Thymus (tissue), 11 donors: ENCODE data around the gene ATR. TPM values are rescaled to one million over a fixed set of nuclear protein-coding genes. Genes with fewer than 3 reads are reported as not detected.
A peak's percentile ranks its signal among the peaks of the same experiment; 100 is the strongest.
"Not testable (repeated sequence)": the region's sequence is repeated elsewhere in the genome, so short reads cannot be mapped to it uniquely, and the experiment has no call there.

Experiments
- DNase-seq, 9 donors: peaks; one replicate each; pipeline ENCODE4 v3.0.0-alpha.2; 2013; ENCODE audit warnings: low spot score in 9 of 9, low read depth in 6 of 9, missing footprints in 1 of 9
- H3K27ac ChIP-seq, 2 donors: one replicate each; pipeline ENCODE4 v1.5.1; 2013; ENCODE audit warnings: control low read depth in 1 of 2, low read depth in 1 of 2, low read length in 1 of 2, mild to moderate bottlenecking in 1 of 2, moderate library complexity in 1 of 2
- H3K27me3 ChIP-seq, 2 donors: one replicate each; pipeline ENCODE4 v1.5.1; 2013; ENCODE audit warnings: low read length in 1 of 2; ENCODE audit not compliant: control insufficient read depth in 2 of 2, insufficient read depth in 1 of 2
- H3K36me3 ChIP-seq, 2 donors: one replicate each; pipeline ENCODE4 v1.5.1; 2013; ENCODE audit warnings: low read length in 1 of 2, mild to moderate bottlenecking in 1 of 2, moderate library complexity in 1 of 2; ENCODE audit not compliant: control insufficient read depth in 2 of 2, insufficient read depth in 2 of 2
- H3K4me1 ChIP-seq, 2 donors: one replicate each; pipeline ENCODE4 v1.5.1; 2013; ENCODE audit warnings: low read length in 2 of 2; ENCODE audit not compliant: control insufficient read depth in 2 of 2, insufficient read depth in 2 of 2
- H3K4me3 ChIP-seq, 2 donors: one replicate each; pipeline ENCODE4 v1.5.1; 2013; ENCODE audit warnings: low read length in 2 of 2, control low read depth in 1 of 2, mild to moderate bottlenecking in 1 of 2
- H3K9me3 ChIP-seq, 2 donors: one replicate each; pipeline ENCODE4 v1.5.1; 2013; ENCODE audit warnings: low read length in 1 of 2, mild to moderate bottlenecking in 1 of 2; ENCODE audit not compliant: control insufficient read depth in 2 of 2, insufficient read depth in 1 of 2
- WGBS: extraction: QIAGEN DNeasy Blood & Tissue Kit; methylation state at CpG from one replicate; pipeline ENCODE4 v1.1.7; 2013; 5-methylcytosine and 5-hydroxymethylcytosine counted together
- polyA plus RNA-seq: library from polyadenylated mRNA; stranded (reverse); fragments of 200-250 nt; gene quantifications from one replicate; pipeline ENCODE4 v1.2.3, GENCODE V29; 2013
- total RNA-seq: library from RNA; stranded (reverse); fragments of 120-200 nt; gene quantifications from one replicate; pipeline ENCODE4 v1.2.4, GENCODE V29; 2013
- donor health status: healthy.

The ATR gene
- total and polyA plus RNA-seq, 2 donors: 23.9 to 50.8 TPM

GRCh38 chr3:142580061-142580423 lies 1.5 kb upstream of the ATR start:
- WGBS: 95% methylated on average over 1 of the region's 1 CpG
- no peak for DNase-seq
- no peaks in the 10 kb centered on the region for H3K9me3 ChIP-seq
- H3K27me3 ChIP-seq: peaks cover 0 to 5% of the 10 kb centered on the region in 2 donors
- no peak overlapping the region for H3K27ac ChIP-seq
- no peak overlapping the region for H3K4me3 ChIP-seq
- H3K4me1 ChIP-seq: peaks cover 6 to 12% of the 10 kb centered on the region in 2 donors
- peaks cover 0 to 2% of the 10 kb centered on the region in 2 donors for H3K36me3 ChIP-seq

- H3K4me3 ChIP-seq: peak overlapping the region; percentile 66 to 91
- peak overlapping the region; percentile 97 to 100 for H3K27ac ChIP-seq
- peaks cover 0 to 2% of the 10 kb centered on the region in 2 donors for H3K36me3 ChIP-seq
- no peaks in the 10 kb centered on the region for H3K27me3 ChIP-seq
- no peaks in the 10 kb centered on the region for H3K9me3 ChIP-seq
- 21% methylated on average over 12 of the region's 12 CpGs for whole genome bisulfite sequencing
- H3K4me1 ChIP-seq: peaks cover 6 to 12% of the 10 kb centered on the region in 2 donors
- DNase-seq: peak in 1 of 9 donors; percentile 22
Measured at GRCh38 chr3:142577696-142578328, 721 bp downstream of the ATR start.

GRCh38 chr3:142576792-142577191 lies 1.7 kb downstream of the ATR start:
- no peak overlapping the region for H3K27ac ChIP-seq
- no peaks in the 10 kb centered on the region for H3K9me3 ChIP-seq
- peaks cover 6 to 12% of the 10 kb centered on the region in 2 donors for H3K4me1 ChIP-seq
- H3K36me3 ChIP-seq: peaks cover 0 to 2% of the 10 kb centered on the region in 2 donors
- no peak overlapping the region for H3K4me3 ChIP-seq
- no peaks in the 10 kb centered on the region for H3K27me3 ChIP-seq
- DNase-seq: no peak

DNA sequence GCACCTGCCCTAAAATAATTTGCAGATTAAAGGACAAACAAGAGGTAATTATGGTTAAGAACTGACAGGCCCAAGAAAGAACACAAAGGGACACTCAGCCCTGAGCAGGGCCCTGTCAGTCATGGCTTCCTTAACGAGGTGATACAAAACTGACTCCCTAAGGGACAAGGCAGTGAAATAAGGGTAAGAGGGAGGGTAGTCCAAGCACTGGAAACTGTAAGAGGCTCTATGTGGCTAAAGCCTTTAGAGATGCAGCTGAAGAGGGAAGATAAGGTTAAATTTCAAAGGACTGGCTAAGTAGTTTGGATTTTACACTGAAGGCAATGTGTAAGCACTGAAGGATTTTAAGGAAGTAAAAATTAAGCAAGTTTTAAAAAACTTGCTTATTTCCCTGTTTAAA lies 3.9 kb downstream of the ATR start:
- DNase-seq: no peak
- Histone ChIP-seq H3K27me3 (no peaks in the 10 kb centered on the region), H3K27ac (no peak overlapping the region), H3K4me3 (no peak overlapping the region), H3K4me1 (peaks cover 6 to 12% of the 10 kb centered on the region in 2 donors), H3K36me3 (peaks cover 2 to 5% of the 10 kb centered on the region in 2 donors), H3K9me3 (no peaks in the 10 kb centered on the region)
- 83% methylated on average over 1 of the region's 1 CpG for WGBS

DNA sequence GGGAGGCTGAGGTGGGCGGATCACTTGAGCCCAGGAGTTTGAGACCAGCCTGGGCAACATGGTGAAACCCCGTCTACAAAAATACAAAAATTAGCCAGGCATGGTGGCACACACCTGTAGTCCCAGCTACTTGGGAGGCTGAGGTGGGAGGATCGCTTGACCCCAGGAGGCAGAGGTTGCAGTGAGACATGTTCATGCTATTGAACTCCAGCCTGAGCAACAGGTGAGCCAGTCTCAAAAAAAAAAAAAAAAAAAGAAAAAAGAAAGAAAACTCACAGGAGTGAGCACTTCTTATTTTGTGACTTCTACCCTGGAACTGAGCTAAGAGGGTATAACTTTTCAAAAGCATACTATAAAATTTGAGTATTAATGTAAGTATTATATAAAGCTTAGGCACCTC lies 4.3 kb downstream of the ATR start:
- not testable (repeated sequence) for H3K4me3 ChIP-seq, H3K27ac ChIP-seq, H3K27me3 ChIP-seq, DNase-seq, H3K9me3 ChIP-seq, H3K36me3 ChIP-seq
- H3K4me1 ChIP-seq: peaks cover 6 to 11% of the 10 kb centered on the region in 2 donors
- over 99% methylated on average over 3 of the region's 3 CpGs for WGBS

GRCh38 chr3:142569422-142569821 lies 9.1 kb downstream of the ATR start:
- not testable (repeated sequence) for H3K27me3 ChIP-seq, H3K4me1 ChIP-seq, H3K4me3 ChIP-seq, H3K27ac ChIP-seq, DNase-seq, H3K9me3 ChIP-seq
- WGBS: 94% methylated on average over 3 of the region's 3 CpGs
- H3K36me3 ChIP-seq: peaks cover 8 to 15% of the 10 kb centered on the region in 2 donors

- no peak overlapping the region for H3K4me3 ChIP-seq
- peaks cover 8 to 23% of the 10 kb centered on the region in 2 donors for H3K36me3 ChIP-seq
- no peaks in the 10 kb centered on the region for H3K4me1 ChIP-seq
- H3K9me3 ChIP-seq: peaks cover 0 to 6% of the 10 kb centered on the region in 2 donors
- H3K27me3 ChIP-seq: no peaks in the 10 kb centered on the region
- WGBS: 97% methylated on average over 21 of the region's 21 CpGs
- H3K27ac ChIP-seq: no peak overlapping the region
- DNase-seq: no peak
Measured at GRCh38 chr3:142568393-142569017, 10.0 kb downstream of the ATR start.

- Histone ChIP-seq H3K4me1 (no peaks in the 10 kb centered on the region), H3K36me3 (peaks cover 7 to 34% of the 10 kb centered on the region in 2 donors), H3K27me3 (no peaks in the 10 kb centered on the region), H3K9me3 (peaks cover 0 to 6% of the 10 kb centered on the region in 2 donors), H3K27ac (no peak overlapping the region), H3K4me3 (no peak overlapping the region)
- WGBS: 94% methylated on average over 3 of the region's 3 CpGs
- no peak for DNase-seq
Measured at GRCh38 chr3:142566096-142566495, 12.4 kb downstream of the ATR start.

DNA sequence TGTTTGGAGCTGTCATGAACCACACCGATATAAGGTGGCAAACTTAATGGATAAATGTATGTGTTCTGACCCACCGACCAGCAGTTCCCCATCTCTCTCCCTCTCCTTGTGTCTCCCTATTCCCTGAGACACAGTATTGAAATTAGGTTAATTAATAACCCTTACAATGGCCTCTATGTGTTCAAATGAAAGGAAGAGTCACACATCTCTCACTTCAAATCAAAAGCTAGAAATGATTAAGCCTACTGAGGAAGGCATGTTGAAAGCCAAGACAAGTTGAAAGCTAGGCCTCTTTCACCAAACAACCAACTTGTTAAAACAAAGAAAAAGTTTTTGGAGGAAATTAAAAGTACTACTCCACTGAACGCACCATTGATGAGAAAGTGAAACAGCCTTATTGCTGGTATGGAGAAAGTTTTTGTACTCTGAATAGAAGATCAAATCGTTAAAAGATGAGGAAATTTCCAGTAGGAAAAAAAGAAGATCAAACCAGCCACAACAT lies 15.0 kb downstream of the ATR start:
- Histone ChIP-seq H3K27ac (no peak overlapping the region), H3K9me3 (peaks cover 0 to 2% of the 10 kb centered on the region in 2 donors), H3K4me3 (no peak overlapping the region), H3K27me3 (no peaks in the 10 kb centered on the region), H3K4me1 (no peaks in the 10 kb centered on the region), H3K36me3 (peaks cover 6 to 38% of the 10 kb centered on the region in 2 donors)
- WGBS: 97% methylated on average over 4 of the region's 4 CpGs
- DNase-seq: no peak
